Measurements from ENCODE around the gene ADAM12.
"Not testable (repeated sequence)": the region's sequence is repeated elsewhere in the genome, so short reads cannot be mapped to it uniquely, and the experiment has no call there.

Gene ADAM12

GRCh38 chr10:126349101-126349500 lies 39.2 kb downstream of the ADAM12 start:
- DNase-seq (ENCODE audit: extremely low spot score) = no peak
- TF ChIP-seq ARNT (IDR thresholded peaks at IDR 0.05) = no peak
- no peak for TF ChIP-seq L3MBTL2 (conservative IDR thresholded peaks at IDR 0.05)
- no peak for TF ChIP-seq SUZ12 (IDR thresholded peaks at IDR 0.05)
- no peak for TF ChIP-seq NFRKB (IDR thresholded peaks at IDR 0.05)
- TF ChIP-seq SP1 (IDR thresholded peaks at IDR 0.05) = no peak
- TF ChIP-seq BHLHE40 (IDR thresholded peaks at IDR 0.05; ENCODE audit: borderline replicate concordance) = no peak
- TF ChIP-seq TARDBP (IDR thresholded peaks at IDR 0.05) = no peak
- no peak for TF ChIP-seq CTBP1 (IDR thresholded peaks at IDR 0.05; ENCODE audit: borderline replicate concordance)
- no peak for TF ChIP-seq ZNF384 (IDR thresholded peaks at IDR 0.05)
- no peak for TF ChIP-seq HDGF (IDR thresholded peaks at IDR 0.05; ENCODE audit: borderline replicate concordance)
- TF ChIP-seq LEF1 (IDR thresholded peaks at IDR 0.05; ENCODE audit: borderline replicate concordance) = no peak
- no peak for TF ChIP-seq FOXK2 (IDR thresholded peaks at IDR 0.05)
- ChIA-PET CTCF (no interaction called here), POLR2A (no interaction called here)

- CTCF ChIA-PET; DNase-seq (ENCODE audit: extremely low spot score); POLR2A ChIA-PET: not testable (repeated sequence)
Observed at GRCh38 chr10:126343496-126343895, 44.8 kb downstream of the ADAM12 start.

GRCh38 chr10:126342680-126343079 lies 45.6 kb downstream of the ADAM12 start:
- ChIA-PET POLR2A (no interaction called here), CTCF (no interaction called here)
- TF ChIP-seq L3MBTL2 (conservative IDR thresholded peaks at IDR 0.05) (no peak), PKNOX1 (IDR thresholded peaks at IDR 0.05) (no peak), FOXA1 (IDR thresholded peaks at IDR 0.05) (no peak), BHLHE40 (IDR thresholded peaks at IDR 0.05; ENCODE audit: borderline replicate concordance) (no peak), HDGF (IDR thresholded peaks at IDR 0.05; ENCODE audit: borderline replicate concordance) (no peak), ZNF384 (IDR thresholded peaks at IDR 0.05) (no peak), SUZ12 (IDR thresholded peaks at IDR 0.05) (no peak), NFRKB (IDR thresholded peaks at IDR 0.05) (no peak), ELF4 (IDR thresholded peaks at IDR 0.05) (no peak), FOXM1 (IDR thresholded peaks at IDR 0.05; ENCODE audit: borderline replicate concordance) (no peak), TARDBP (IDR thresholded peaks at IDR 0.05) (no peak), LEF1 (IDR thresholded peaks at IDR 0.05; ENCODE audit: borderline replicate concordance) (no peak), FOXK2 (IDR thresholded peaks at IDR 0.05) (no peak), SP1 (IDR thresholded peaks at IDR 0.05) (no peak), CTBP1 (IDR thresholded peaks at IDR 0.05; ENCODE audit: borderline replicate concordance) (no peak), ARNT (IDR thresholded peaks at IDR 0.05) (no peak)

GRCh38 chr10:126341491-126341890 lies 46.8 kb downstream of the ADAM12 start:
- TF ChIP-seq HDGF (IDR thresholded peaks at IDR 0.05; ENCODE audit: borderline replicate concordance) (no peak), L3MBTL2 (conservative IDR thresholded peaks at IDR 0.05) (no peak), FOXK2 (IDR thresholded peaks at IDR 0.05) (no peak), SP1 (IDR thresholded peaks at IDR 0.05) (no peak), CTBP1 (IDR thresholded peaks at IDR 0.05; ENCODE audit: borderline replicate concordance) (no peak), TARDBP (IDR thresholded peaks at IDR 0.05) (no peak), NFRKB (IDR thresholded peaks at IDR 0.05) (no peak)
- POLR2A ChIA-PET = no interaction called here
- no peak for DNase-seq (ENCODE audit: extremely low spot score)
- CTCF ChIA-PET = no interaction called here

More at GRCh38 chr10:126342680-126343079, 45.6 kb downstream of the ADAM12 start:
- no peak for DNase-seq (ENCODE audit: extremely low spot score)

- POLR2A ChIA-PET = no interaction called here
- no peak for DNase-seq (ENCODE audit: extremely low spot score)
- CTCF ChIA-PET = no interaction called here
- TF ChIP-seq ZNF384 (IDR thresholded peaks at IDR 0.05) = no peak
- no peak for TF ChIP-seq BHLHE40 (IDR thresholded peaks at IDR 0.05; ENCODE audit: borderline replicate concordance)
- no peak for TF ChIP-seq FOXK2 (IDR thresholded peaks at IDR 0.05)
- no peak for TF ChIP-seq TARDBP (IDR thresholded peaks at IDR 0.05)
- no peak for TF ChIP-seq NFRKB (IDR thresholded peaks at IDR 0.05)
- TF ChIP-seq FOXM1 (IDR thresholded peaks at IDR 0.05; ENCODE audit: borderline replicate concordance) = no peak
- TF ChIP-seq ARNT (IDR thresholded peaks at IDR 0.05) = no peak
- TF ChIP-seq PKNOX1 (IDR thresholded peaks at IDR 0.05) = no peak
- no peak for TF ChIP-seq SP1 (IDR thresholded peaks at IDR 0.05)
Observed at GRCh38 chr10:126337251-126337810, 50.9 kb downstream of the ADAM12 start.

GRCh38 chr10:126336801-126337200 lies 51.5 kb downstream of the ADAM12 start:
- TF ChIP-seq HDGF (IDR thresholded peaks at IDR 0.05; ENCODE audit: borderline replicate concordance) (no peak), SUZ12 (IDR thresholded peaks at IDR 0.05) (no peak), ARNT (IDR thresholded peaks at IDR 0.05) (no peak)
- CTCF ChIA-PET = no interaction called here
- POLR2A ChIA-PET = no interaction called here
- no peak for DNase-seq (ENCODE audit: extremely low spot score)

- ChIA-PET CTCF (no interaction called here), POLR2A (no interaction called here)
- TF ChIP-seq ZNF384 (IDR thresholded peaks at IDR 0.05) (no peak), ELF4 (IDR thresholded peaks at IDR 0.05) (no peak), CTBP1 (IDR thresholded peaks at IDR 0.05; ENCODE audit: borderline replicate concordance) (no peak), FOXM1 (IDR thresholded peaks at IDR 0.05; ENCODE audit: borderline replicate concordance) (no peak), SUZ12 (IDR thresholded peaks at IDR 0.05) (no peak), BHLHE40 (IDR thresholded peaks at IDR 0.05; ENCODE audit: borderline replicate concordance) (no peak), LEF1 (IDR thresholded peaks at IDR 0.05; ENCODE audit: borderline replicate concordance) (no peak), TARDBP (IDR thresholded peaks at IDR 0.05) (no peak), PKNOX1 (IDR thresholded peaks at IDR 0.05) (no peak)
- DNase-seq (ENCODE audit: extremely low spot score) = no peak
Observed at GRCh38 chr10:126334272-126334671, 54.0 kb downstream of the ADAM12 start.
